HG03378 (cell line): Measurements from ENCODE around the gene ZBTB4.

Experiments used
- ATAC-seq: cut with Tn5 transposase; IDR thresholded peaks from one replicate; pipeline ENCODE4 v1.9.1; 2021; ENCODE audit warnings: mild to moderate bottlenecking, moderate library complexity; ENCODE audit not compliant: unreplicated experiment

Gene ZBTB4, protein sequence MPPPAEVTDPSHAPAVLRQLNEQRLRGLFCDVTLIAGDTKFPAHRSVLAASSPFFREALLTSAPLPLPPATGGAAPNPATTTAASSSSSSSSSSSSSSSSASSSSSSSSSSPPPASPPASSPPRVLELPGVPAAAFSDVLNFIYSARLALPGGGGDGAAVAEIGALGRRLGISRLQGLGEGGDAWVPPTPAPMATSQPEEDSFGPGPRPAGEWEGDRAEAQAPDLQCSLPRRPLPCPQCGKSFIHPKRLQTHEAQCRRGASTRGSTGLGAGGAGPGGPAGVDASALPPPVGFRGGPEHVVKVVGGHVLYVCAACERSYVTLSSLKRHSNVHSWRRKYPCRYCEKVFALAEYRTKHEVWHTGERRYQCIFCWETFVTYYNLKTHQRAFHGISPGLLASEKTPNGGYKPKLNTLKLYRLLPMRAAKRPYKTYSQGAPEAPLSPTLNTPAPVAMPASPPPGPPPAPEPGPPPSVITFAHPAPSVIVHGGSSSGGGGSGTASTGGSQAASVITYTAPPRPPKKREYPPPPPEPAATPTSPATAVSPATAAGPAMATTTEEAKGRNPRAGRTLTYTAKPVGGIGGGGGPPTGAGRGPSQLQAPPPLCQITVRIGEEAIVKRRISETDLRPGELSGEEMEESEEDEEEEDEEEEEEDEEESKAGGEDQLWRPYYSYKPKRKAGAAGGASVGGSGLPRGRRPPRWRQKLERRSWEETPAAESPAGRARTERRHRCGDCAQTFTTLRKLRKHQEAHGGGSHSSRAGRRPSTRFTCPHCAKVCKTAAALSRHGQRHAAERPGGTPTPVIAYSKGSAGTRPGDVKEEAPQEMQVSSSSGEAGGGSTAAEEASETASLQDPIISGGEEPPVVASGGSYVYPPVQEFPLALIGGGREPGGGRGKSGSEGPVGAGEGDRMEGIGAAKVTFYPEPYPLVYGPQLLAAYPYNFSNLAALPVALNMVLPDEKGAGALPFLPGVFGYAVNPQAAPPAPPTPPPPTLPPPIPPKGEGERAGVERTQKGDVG

GRCh38 chr17:7479213-7480088 lies at the start of gene ZBTB4:
Gene ZBTB4 (minus strand): TSS chr17:7479631. CDS start chr17:7466801, 12,830 bp downstream.
- ATAC-seq, result no peak

DNA sequence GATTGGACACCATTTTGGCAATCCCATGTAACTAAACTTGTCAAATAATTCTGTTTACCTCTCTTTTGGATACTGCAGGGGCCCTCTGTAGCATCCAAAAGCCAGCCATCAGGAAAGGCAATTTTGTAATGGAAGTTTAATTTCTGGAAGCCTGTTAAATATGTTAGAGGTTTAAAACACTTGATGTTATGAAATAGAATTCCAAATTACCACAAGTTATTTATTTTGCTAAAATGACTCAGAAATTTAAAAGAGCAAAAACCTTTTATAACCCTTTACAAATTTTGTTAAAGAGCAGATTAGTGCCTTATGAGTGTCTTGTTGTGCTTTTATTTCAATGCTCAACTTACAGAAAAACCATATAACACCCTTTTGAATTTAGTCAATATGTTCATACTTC lies 49.4 kb upstream of the ZBTB4 start:
- no peak for ATAC-seq

DNA sequence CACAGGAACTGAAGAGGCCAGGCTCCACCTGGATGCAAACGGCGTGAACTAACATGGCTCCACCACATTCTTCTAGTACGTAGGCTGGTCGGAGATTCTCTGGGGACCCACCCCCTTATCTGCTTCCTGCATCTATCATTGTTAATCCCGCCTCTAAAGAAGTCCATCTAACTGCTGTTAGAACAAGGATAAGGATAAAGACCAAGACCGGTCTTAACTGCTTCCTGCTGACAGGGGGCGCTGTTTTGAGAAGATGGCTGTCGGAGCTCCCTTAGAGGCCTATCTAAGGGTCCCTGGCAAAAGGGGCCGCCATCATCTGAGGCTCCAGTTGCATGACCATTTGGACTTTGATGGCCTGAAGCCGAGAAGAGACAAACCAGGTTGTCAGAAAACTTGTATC lies 43.6 kb upstream of the ZBTB4 start:
- ATAC-seq, result no peak

GRCh38 chr17:7515911-7516610 lies 36.6 kb upstream of the ZBTB4 start:
- ATAC-seq, result no peak

DNA sequence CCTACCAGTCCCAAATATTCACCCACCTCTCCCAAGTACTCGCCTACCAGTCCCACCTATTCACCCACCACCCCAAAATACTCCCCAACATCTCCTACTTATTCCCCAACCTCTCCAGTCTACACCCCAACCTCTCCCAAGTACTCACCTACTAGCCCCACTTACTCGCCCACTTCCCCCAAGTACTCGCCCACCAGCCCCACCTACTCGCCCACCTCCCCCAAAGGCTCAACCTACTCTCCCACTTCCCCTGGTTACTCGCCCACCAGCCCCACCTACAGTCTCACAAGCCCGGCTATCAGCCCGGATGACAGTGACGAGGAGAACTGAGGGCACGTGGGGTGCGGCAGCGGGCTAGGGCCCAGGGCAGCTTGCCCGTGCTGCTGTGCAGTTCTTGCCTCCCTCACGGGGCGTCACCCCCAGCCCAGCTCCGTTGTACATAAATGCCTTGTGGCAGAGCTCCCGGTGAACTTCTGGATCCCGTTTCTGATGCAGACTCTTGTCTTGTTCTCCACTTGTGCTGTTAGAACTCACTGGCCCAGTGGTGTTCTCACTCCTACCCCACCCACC lies 34.5 kb upstream of the ZBTB4 start:
- ATAC-seq, result no peak

- ATAC-seq, result no peak
These were observed 33.6 kb upstream of the ZBTB4 start for GRCh38 chr17:7512824-7513540.

DNA sequence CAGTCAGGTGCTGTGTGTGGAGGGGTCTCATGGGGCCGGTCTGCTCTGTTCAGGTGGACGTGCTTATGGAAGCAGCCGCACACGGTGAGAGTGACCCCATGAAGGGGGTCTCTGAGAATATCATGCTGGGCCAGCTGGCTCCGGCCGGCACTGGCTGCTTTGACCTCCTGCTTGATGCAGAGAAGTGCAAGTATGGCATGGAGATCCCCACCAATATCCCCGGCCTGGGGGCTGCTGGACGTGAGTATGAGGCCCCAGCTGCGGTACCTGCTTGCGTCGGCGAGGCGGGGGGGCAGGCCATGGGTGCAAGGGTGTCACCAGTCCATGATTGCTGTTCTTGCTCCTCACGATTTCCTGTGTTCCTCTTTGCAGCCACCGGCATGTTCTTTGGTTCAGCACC lies 32.7 kb upstream of the ZBTB4 start:
- no peak for ATAC-seq

GRCh38 chr17:7511108-7511507 lies 31.7 kb upstream of the ZBTB4 start:
- ATAC-seq, result no peak

DNA sequence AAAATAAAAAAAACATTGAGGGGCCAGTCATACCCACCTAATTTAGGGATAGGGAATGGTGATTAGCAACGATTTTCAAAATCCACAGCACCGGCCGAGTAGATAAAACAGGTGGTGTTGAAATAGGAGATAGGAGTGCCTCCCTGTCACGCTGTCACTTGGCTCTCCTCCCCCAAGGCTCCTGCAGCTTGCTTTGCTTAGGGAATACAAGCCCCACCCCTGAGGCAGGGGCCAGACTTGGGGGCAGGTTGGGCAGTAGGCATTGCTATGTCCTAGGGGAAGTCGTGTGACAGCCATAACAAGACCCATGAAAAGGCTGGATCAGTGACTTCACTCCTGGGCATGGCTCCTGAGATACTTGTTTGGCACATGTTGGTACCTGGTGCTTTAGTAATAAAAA lies 30.5 kb upstream of the ZBTB4 start:
- ATAC-seq, result no peak

GRCh38 chr17:7508846-7509245 lies 29.4 kb upstream of the ZBTB4 start:
- no peak for ATAC-seq

DNA sequence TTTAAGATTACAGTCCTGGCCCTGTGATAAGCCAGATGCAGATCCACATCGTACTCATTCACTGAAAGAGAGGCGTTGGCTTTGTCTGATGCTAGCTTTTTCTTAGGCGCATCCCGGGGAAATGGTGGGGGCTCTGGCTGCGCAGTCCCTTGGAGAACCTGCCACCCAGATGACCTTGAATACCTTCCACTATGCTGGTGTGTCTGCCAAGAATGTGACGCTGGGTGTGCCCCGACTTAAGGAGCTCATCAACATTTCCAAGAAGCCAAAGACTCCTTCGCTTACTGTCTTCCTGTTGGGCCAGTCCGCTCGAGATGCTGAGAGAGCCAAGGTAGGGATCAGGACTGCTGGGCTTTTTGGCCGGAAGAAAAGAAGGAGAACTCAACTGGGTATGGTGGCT lies 28.7 kb upstream of the ZBTB4 start:
- ATAC-seq, result no peak

GRCh38 chr17:7503521-7503920 lies 24.1 kb upstream of the ZBTB4 start:
- ATAC-seq, result no peak

DNA sequence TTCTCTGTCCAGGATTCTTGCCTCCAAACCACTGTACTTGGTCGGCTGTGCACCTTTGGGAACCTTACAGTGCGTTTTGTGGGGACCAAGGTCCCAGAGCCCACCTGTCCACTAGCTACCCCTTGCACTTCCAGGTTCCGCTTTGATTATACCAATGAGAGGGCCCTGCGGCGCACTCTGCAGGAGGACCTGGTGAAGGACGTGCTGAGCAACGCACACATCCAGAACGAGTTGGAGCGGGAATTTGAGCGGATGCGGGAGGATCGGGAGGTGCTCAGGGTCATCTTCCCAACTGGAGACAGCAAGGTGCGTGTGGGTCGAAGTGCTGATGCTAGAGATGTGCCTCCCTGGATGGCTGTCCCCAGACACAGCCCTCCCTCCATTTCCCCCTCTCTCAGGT lies 23.6 kb upstream of the ZBTB4 start:
- ATAC-seq, result no peak

DNA sequence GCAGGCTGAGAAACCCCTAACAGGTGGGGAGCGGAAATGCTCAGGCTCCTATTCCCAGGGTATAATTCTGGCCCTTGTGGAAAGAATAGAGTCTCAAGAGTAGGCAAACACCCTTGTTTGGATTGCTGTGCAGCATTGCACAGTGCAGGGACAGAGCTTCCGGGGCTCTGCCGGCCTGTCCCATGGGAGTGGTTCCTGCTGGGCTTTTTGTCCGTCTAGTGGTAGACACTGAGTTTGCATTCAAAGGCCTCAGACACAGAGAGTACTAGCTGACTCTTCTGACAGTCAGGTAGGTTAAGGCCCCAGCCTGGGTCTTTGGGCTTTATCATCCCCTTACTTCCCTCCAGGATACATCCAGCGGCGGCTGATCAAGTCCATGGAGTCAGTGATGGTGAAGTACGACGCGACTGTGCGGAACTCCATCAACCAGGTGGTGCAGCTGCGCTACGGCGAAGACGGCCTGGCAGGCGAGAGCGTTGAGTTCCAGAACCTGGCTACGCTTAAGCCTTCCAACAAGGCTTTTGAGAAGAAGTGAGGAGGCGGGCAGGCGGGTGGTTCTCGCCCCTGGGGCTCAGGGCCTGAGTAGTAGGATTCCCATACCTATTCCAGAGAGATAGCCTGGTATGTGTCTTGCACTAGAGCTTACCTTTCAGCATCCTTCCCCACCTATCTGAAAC lies 22.9 kb upstream of the ZBTB4 start:
- no peak for ATAC-seq

- no peak for ATAC-seq
These were observed 22.3 kb upstream of the ZBTB4 start for GRCh38 chr17:7501729-7502128.

GRCh38 chr17:7499161-7499560 lies 19.7 kb upstream of the ZBTB4 start:
- no peak for ATAC-seq

DNA sequence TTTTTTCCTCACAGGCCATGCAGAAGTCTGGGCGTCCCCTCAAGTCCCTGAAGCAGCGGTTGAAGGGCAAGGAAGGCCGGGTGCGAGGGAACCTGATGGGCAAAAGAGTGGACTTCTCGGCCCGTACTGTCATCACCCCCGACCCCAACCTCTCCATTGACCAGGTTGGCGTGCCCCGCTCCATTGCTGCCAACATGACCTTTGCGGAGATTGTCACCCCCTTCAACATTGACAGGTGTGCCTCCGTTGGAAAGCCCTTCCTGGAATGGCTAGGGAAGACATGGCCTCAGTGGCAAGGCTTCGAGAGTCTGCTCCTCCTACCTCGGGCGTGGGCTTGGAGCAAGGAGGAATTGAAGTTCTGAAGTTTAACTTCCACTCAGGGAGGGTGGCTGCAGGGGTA lies 18.2 kb upstream of the ZBTB4 start:
- no peak for ATAC-seq

DNA sequence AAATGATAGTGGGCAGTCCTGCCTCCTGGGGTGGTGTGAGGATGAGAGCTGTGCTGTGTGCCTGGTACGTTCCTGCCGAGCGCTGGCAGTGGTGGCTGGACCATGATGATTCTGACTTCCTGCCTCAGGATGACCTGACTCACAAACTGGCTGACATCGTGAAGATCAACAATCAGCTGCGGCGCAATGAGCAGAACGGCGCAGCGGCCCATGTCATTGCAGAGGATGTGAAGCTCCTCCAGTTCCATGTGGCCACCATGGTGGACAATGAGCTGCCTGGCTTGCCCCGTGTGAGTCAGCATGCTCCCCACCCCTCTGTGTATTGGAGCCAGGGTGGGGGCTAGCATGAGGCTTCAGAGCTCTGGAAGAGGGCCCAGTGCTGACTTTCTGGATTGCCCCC lies 17.8 kb upstream of the ZBTB4 start:
- no peak for ATAC-seq
